Measurements from ENCODE around the gene AACS.

The AACS gene

GRCh38 chr12:125096894-125097293 is 31.7 kb downstream of the AACS start:
- H3K4me3 ChIP-seq (ENCODE audit: low read length) = no peak overlapping the region
- no peaks in the 10 kb centered on the region for H3K9me2 ChIP-seq (replicated peaks; ENCODE audit: control insufficient read depth, low read length)
- no peaks in the 10 kb centered on the region for H3K79me2 ChIP-seq (ENCODE audit: control insufficient read depth, low read length)
- 0 out of 2 replicates have a peak, but pooled peaks cover 4% of the 10 kb centered on the region for H4K20me1 ChIP-seq (ENCODE audit: control insufficient read depth, insufficient read depth, low read depth, low read length)
- H3K4me2 ChIP-seq (ENCODE audit: low read length) = no peak overlapping the region
- no peaks in the 10 kb centered on the region for H3K36me3 ChIP-seq (ENCODE audit: control insufficient read depth, low read length)
- no peaks in the 10 kb centered on the region for H3K9me3 ChIP-seq (ENCODE audit: control insufficient read depth, insufficient read depth, low read length)
- no peak for TF ChIP-seq EZH2phosphoT487 (IDR thresholded peaks at IDR 0.05; ENCODE audit: borderline replicate concordance, low read length)
- no peak for TF ChIP-seq CTCF (IDR thresholded peaks at IDR 0.05; ENCODE audit: low read depth, low read length, poor library complexity, severe bottlenecking)
- no peaks in the 10 kb centered on the region for H3K4me1 ChIP-seq (ENCODE audit: control insufficient read depth, low read length)
- no peaks in the 10 kb centered on the region for H3K27me3 ChIP-seq (ENCODE audit: control insufficient read depth, low read length)
- no peaks in the 10 kb centered on the region for H3F3A ChIP-seq (ENCODE audit: control insufficient read depth, insufficient read depth)
- H3K27ac ChIP-seq (ENCODE audit: low read depth, low read length) = no peak overlapping the region

GRCh38 chr12:125097427-125097826 is 32.2 kb downstream of the AACS start:
- H3K4me2 ChIP-seq (ENCODE audit: low read length) = no peak overlapping the region
- no peaks in the 10 kb centered on the region for H3K9me2 ChIP-seq (replicated peaks; ENCODE audit: control insufficient read depth, low read length)
- H3K9me3 ChIP-seq (ENCODE audit: control insufficient read depth, insufficient read depth, low read length) = no peaks in the 10 kb centered on the region
- H3K36me3 ChIP-seq (ENCODE audit: control insufficient read depth, low read length) = peaks cover 1% of the 10 kb centered on the region
- H3K4me3 ChIP-seq (ENCODE audit: low read length) = no peak overlapping the region
- no peaks in the 10 kb centered on the region for H3K79me2 ChIP-seq (ENCODE audit: control insufficient read depth, low read length)
- no peak for TF ChIP-seq CTCF (IDR thresholded peaks at IDR 0.05; ENCODE audit: low read depth, low read length, poor library complexity, severe bottlenecking)
- no peak for TF ChIP-seq EZH2phosphoT487 (IDR thresholded peaks at IDR 0.05; ENCODE audit: borderline replicate concordance, low read length)
- H4K20me1 ChIP-seq (ENCODE audit: control insufficient read depth, insufficient read depth, low read depth, low read length) = 0 out of 2 replicates have a peak, but pooled peaks cover 4% of the 10 kb centered on the region
- no peaks in the 10 kb centered on the region for H3F3A ChIP-seq (ENCODE audit: control insufficient read depth, insufficient read depth)
- H3K27ac ChIP-seq (ENCODE audit: low read depth, low read length) = no peak overlapping the region
- no peaks in the 10 kb centered on the region for H3K27me3 ChIP-seq (ENCODE audit: control insufficient read depth, low read length)
- no peaks in the 10 kb centered on the region for H3K4me1 ChIP-seq (ENCODE audit: control insufficient read depth, low read length)

- no peaks in the 10 kb centered on the region for H3K9me2 ChIP-seq (replicated peaks; ENCODE audit: control insufficient read depth, low read length)
- H3K4me1 ChIP-seq (ENCODE audit: control insufficient read depth, low read length) = no peaks in the 10 kb centered on the region
- no peak overlapping the region for H3K4me3 ChIP-seq (ENCODE audit: low read length)
- no peaks in the 10 kb centered on the region for H3K79me2 ChIP-seq (ENCODE audit: control insufficient read depth, low read length)
- no peak overlapping the region for H3K27ac ChIP-seq (ENCODE audit: low read depth, low read length)
- H3K27me3 ChIP-seq (ENCODE audit: control insufficient read depth, low read length) = no peaks in the 10 kb centered on the region
- H3F3A ChIP-seq (ENCODE audit: control insufficient read depth, insufficient read depth) = no peaks in the 10 kb centered on the region
- peaks cover 12% of the 10 kb centered on the region for H3K36me3 ChIP-seq (ENCODE audit: control insufficient read depth, low read length)
- no peaks in the 10 kb centered on the region for H3K9me3 ChIP-seq (ENCODE audit: control insufficient read depth, insufficient read depth, low read length)
- 0 out of 2 replicates have a peak, but pooled peaks cover 4% of the 10 kb centered on the region for H4K20me1 ChIP-seq (ENCODE audit: control insufficient read depth, insufficient read depth, low read depth, low read length)
- no peak overlapping the region for H3K4me2 ChIP-seq (ENCODE audit: low read length)
- TF ChIP-seq CTCF (IDR thresholded peaks at IDR 0.05; ENCODE audit: low read depth, low read length, poor library complexity, severe bottlenecking) (no peak), EZH2phosphoT487 (IDR thresholded peaks at IDR 0.05; ENCODE audit: borderline replicate concordance, low read length) (no peak)
Observed at GRCh38 chr12:125098676-125099408, 33.6 kb downstream of the AACS start.

Measured in DOHH2 (cell line).